PC-9 (cell line): ENCODE measurements around the gene SLC30A10. TPM values are rescaled to one million over a fixed set of nuclear protein-coding genes. Genes with fewer than 3 reads are reported as not detected.

Experiments
- BruUV-seq: library from RNA; stranded (reverse); fragments of 400-500 nt; replicated peaks from 2 replicates; lab custom pipeline; 2021; lab: Mats Ljungman, UMichigan
- CTCF ChIA-PET: fragments of 300-600 bp; sonication (Branson Sonifier 250); formaldehyde crosslinking; loops from one replicate; lab custom pipeline; 2022; ENCODE audit warnings: antibody characterized with exemption; lab: Charles Lee
- POLR2A ChIA-PET: fragments of 300-600 bp; sonication (Branson Sonifier 250); formaldehyde crosslinking; loops from one replicate; lab custom pipeline; 2022; ENCODE audit warnings: antibody characterized with exemption; ENCODE audit not compliant: unreplicated experiment; lab: Charles Lee
- DNase-seq, 2 experiments: peaks; one replicate each; pipeline versions ENCODE4 v3.0.0 to v3.0.0-alpha.2; 2015 to 2022; ENCODE audit warnings: mixed read lengths in 1 of 2
- H2AFZ ChIP-seq: fragments of 200-600 bp; sonication (generic); 2 replicates; pipeline ENCODE4 v1.8.1; 2017; ENCODE audit warnings: antibody characterized with exemption
- H3F3A ChIP-seq: fragments of 200-600 bp; sonication (generic); 2 replicates; pipeline ENCODE4 v1.8.1; 2017; ENCODE audit warnings: antibody characterized with exemption, mild to moderate bottlenecking, low read depth; ENCODE audit not compliant: insufficient read depth
- H3K27ac ChIP-seq: fragments of 200-600 bp; sonication (generic); 2 replicates; pipeline ENCODE4 v1.6.1; 2016; ENCODE audit warnings: mixed run types
- H3K27me3 ChIP-seq: fragments of 200-600 bp; sonication (generic); 2 replicates; pipeline ENCODE4 v1.6.1; 2016; ENCODE audit warnings: low read depth, mixed run types; ENCODE audit not compliant: insufficient read depth
- H3K36me3 ChIP-seq: fragments of 200-600 bp; sonication (generic); 2 replicates; pipeline ENCODE4 v1.6.1; 2016; ENCODE audit warnings: low read depth, mixed run types
- H3K4me1 ChIP-seq: fragments of 200-600 bp; sonication (generic); replicated peaks from 2 replicates; pipeline ENCODE4 v1.6.1; 2016; ENCODE audit warnings: mixed run types; ENCODE audit not compliant: insufficient read depth
- H3K4me2 ChIP-seq: fragments of 200-600 bp; sonication (generic); 2 replicates; pipeline ENCODE4 v1.6.1; 2017; ENCODE audit warnings: mixed run types
- H3K4me3 ChIP-seq: fragments of 200-600 bp; sonication (generic); 2 replicates; pipeline ENCODE4 v1.6.1; 2016; ENCODE audit warnings: mixed run types
- H3K79me2 ChIP-seq: fragments of 200-600 bp; sonication (generic); 2 replicates; pipeline ENCODE4 v1.6.1; 2017; ENCODE audit warnings: low read depth, mixed run types
- H3K9me2 ChIP-seq: fragments of 200-600 bp; sonication (generic); 2 replicates; pipeline ENCODE4 v1.8.1; 2017; ENCODE audit warnings: mild to moderate bottlenecking; ENCODE audit not compliant: insufficient read depth
- H3K9me3 ChIP-seq: fragments of 200-600 bp; sonication (generic); 2 replicates; pipeline ENCODE4 v1.8.1; 2016; ENCODE audit warnings: low read depth; ENCODE audit not compliant: insufficient read depth
- H4K20me1 ChIP-seq: fragments of 200-600 bp; sonication (generic); 2 replicates; pipeline ENCODE4 v1.8.1; 2017; ENCODE audit not compliant: insufficient read depth
- CTCF ChIP-seq: fragments of 200-600 bp; sonication (generic); conservative IDR thresholded peaks from 2 replicates; pipeline ENCODE4 v1.6.1; 2017; ENCODE audit warnings: mixed run types, antibody characterized with exemption, mild to moderate bottlenecking, moderate library complexity
- EZH2 ChIP-seq: fragments of 200-600 bp; sonication (generic); IDR thresholded peaks from 2 replicates; pipeline ENCODE4 v1.8.0; 2017; ENCODE audit warnings: antibody characterized with exemption, low read depth
- intact Hi-C: fragments of 100-400 bp; cut with micrococcal nuclease; formaldehyde crosslinking; loops from one replicate; pipeline ENCODE4 v1.10.0; 2022; ENCODE audit not compliant: unreplicated experiment
- total RNA-seq: library from RNA; stranded (reverse); gene quantifications from 2 replicates; pipeline ENCODE4 v1.2.3, GENCODE V29; 2021

SLC30A10 gene
- total RNA-seq, 1 experiment from 2014 or later, result not detected

- no peaks in the 10 kb centered on the region; the same call in 1 of the 2 replicates for H4K20me1 ChIP-seq
- H3K27me3 ChIP-seq, result no peaks in the 10 kb centered on the region
- CTCF ChIA-PET, result no interaction called here
- no peaks in the 10 kb centered on the region for H3K79me2 ChIP-seq
- BruUV-seq, result TSS peak; percentile 8
- H3K4me3 ChIP-seq, result no peak overlapping the region
- DNase-seq, result no peak
- intact Hi-C loops, result no loop called here
- no peak for TF ChIP-seq CTCF
- no peak for TF ChIP-seq EZH2
- peaks cover 22% of the 10 kb centered on the region; the same call in 1 of the 2 replicates for H3K36me3 ChIP-seq
- H3F3A ChIP-seq, result 0 out of 2 replicates have a peak, but pooled peaks cover 13% of the 10 kb centered on the region
- POLR2A ChIA-PET, result no interaction called here
- H3K9me2 ChIP-seq, result no peaks in the 10 kb centered on the region
- no peak overlapping the region for H3K4me2 ChIP-seq
- no peak overlapping the region for H3K27ac ChIP-seq
- H2AFZ ChIP-seq, result no peak overlapping the region
- no peaks in the 10 kb centered on the region for H3K4me1 ChIP-seq
- H3K9me3 ChIP-seq, result no peaks in the 10 kb centered on the region
Observed at GRCh38 chr1:219966071-219966349, 37.7 kb upstream of the SLC30A10 start.

DNA sequence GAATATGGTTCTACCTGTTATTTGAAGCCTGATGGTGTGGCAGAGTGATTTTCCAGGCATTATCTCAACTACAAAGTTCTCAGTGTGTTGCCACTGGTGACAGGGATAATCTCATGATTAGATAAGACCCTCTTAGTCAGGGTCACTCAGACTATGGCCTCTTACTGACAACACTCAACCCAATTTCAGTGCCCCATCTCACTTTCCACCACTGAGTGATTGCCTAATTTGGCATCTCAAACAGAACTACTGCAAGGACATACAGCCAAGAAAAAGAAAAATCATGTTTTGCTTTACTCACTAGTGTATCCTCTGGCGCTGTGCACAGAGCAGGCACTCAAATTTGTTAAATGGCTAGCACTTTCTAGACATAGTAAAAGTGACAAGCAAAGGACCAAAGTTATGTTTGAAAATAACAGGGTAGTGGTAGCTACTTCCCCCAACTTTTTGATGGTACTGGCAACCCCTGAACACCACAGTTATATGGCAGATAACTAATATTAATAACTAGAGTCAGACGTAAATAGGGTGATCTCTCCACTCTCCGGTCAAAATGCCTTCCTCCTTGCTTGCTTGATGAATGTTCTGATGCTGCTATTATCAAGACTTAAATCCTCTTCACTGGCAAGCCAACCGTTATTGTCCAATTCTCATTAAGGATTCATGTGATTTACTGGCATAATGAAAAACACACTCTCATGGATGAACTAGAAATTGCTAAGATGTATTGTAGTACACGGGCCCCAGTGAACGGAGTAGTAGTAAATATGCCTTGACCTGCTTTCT, 37.1 kb upstream of the SLC30A10 start:
- H3K4me3 ChIP-seq, result no peak overlapping the region
- POLR2A ChIA-PET, result no interaction called here
- H3K4me2 ChIP-seq, result no peak overlapping the region
- H4K20me1 ChIP-seq, result no peaks in the 10 kb centered on the region; the same call in 1 of the 2 replicates
- BruUV-seq, result no TSS peak
- no peaks in the 10 kb centered on the region for H3K4me1 ChIP-seq
- no peak overlapping the region for H2AFZ ChIP-seq
- TF ChIP-seq EZH2 (no peak), CTCF (no peak)
- no peaks in the 10 kb centered on the region for H3K79me2 ChIP-seq
- no peak overlapping the region for H3K27ac ChIP-seq
- H3K27me3 ChIP-seq, result no peaks in the 10 kb centered on the region
- intact Hi-C loops, result no loop called here
- H3K9me3 ChIP-seq, result no peaks in the 10 kb centered on the region
- CTCF ChIA-PET, result no interaction called here
- no peak for DNase-seq
- H3K36me3 ChIP-seq, result 0 out of 2 replicates have a peak, but pooled peaks cover 20% of the 10 kb centered on the region
- H3F3A ChIP-seq, result 0 out of 2 replicates have a peak, but pooled peaks cover 13% of the 10 kb centered on the region
- no peaks in the 10 kb centered on the region for H3K9me2 ChIP-seq

GRCh38 chr1:219963432-219963831, 35.1 kb upstream of the SLC30A10 start:
- DNase-seq, result no peak
- no peak for TF ChIP-seq EZH2
- no peak for TF ChIP-seq CTCF
- Histone ChIP-seq H3K9me3 (no peaks in the 10 kb centered on the region), H3K79me2 (no peaks in the 10 kb centered on the region), H3K4me1 (no peaks in the 10 kb centered on the region), H3K27me3 (no peaks in the 10 kb centered on the region), H3F3A (peaks cover 17% of the 10 kb centered on the region; the same call in 1 of the 2 replicates), H3K9me2 (no peaks in the 10 kb centered on the region), H3K36me3 (0 out of 2 replicates have a peak, but pooled peaks cover 7% of the 10 kb centered on the region), H3K4me3 (no peak overlapping the region), H2AFZ (no peak overlapping the region), H4K20me1 (no peaks in the 10 kb centered on the region; the same call in 1 of the 2 replicates), H3K27ac (no peak overlapping the region), H3K4me2 (no peak overlapping the region)
- ChIA-PET POLR2A (no interaction called here), CTCF (no interaction called here)
- no TSS peak for BruUV-seq
- intact Hi-C loops, result no loop called here
